Mucosa of rectum (tissue), 2 donors: Measurements from ENCODE around the gene DPP6.

Experiments
- H3K27ac ChIP-seq, 2 donors: one replicate each; pipeline ENCODE4 v1.7.0; 2013; ENCODE audit warnings: inconsistent platforms in 2 of 2, low read depth in 2 of 2, low read length in 2 of 2
- H3K27me3 ChIP-seq, 2 donors: one replicate each; pipeline ENCODE4 v1.7.0; 2013; ENCODE audit warnings: low read length in 2 of 2; ENCODE audit not compliant: control insufficient read depth in 2 of 2, insufficient read depth in 2 of 2
- H3K36me3 ChIP-seq, 2 donors: one replicate each; pipeline ENCODE4 v1.7.0; 2013; ENCODE audit warnings: low read length in 2 of 2; ENCODE audit not compliant: control insufficient read depth in 2 of 2, insufficient read depth in 2 of 2
- H3K4me1 ChIP-seq, 2 donors: one replicate each; pipeline ENCODE4 v1.7.0; 2013; ENCODE audit warnings: low read length in 2 of 2, mild to moderate bottlenecking in 1 of 2; ENCODE audit not compliant: control insufficient read depth in 2 of 2, insufficient read depth in 2 of 2
- H3K4me3 ChIP-seq, 2 donors: one replicate each; pipeline ENCODE4 v1.7.0; 2013; ENCODE audit warnings: low read length in 2 of 2
- H3K9ac ChIP-seq, 2 donors: one replicate each; pipeline ENCODE4 v1.7.0; 2013; ENCODE audit warnings: low read length in 2 of 2, low read depth in 1 of 2, mild to moderate bottlenecking in 1 of 2
- H3K9me3 ChIP-seq, 2 donors: one replicate each; pipeline ENCODE4 v1.7.0; 2013; ENCODE audit warnings: low read length in 2 of 2; ENCODE audit not compliant: control insufficient read depth in 2 of 2
- donor health status: healthy.
- donor health status: Normal muscosa, but diverticular disease.

The DPP6 gene

GRCh38 chr7:154910125-154910524 lies 857.9 kb downstream of the DPP6 start:
- peaks cover 2 to 5% of the 10 kb centered on the region in 2 donors for H3K27me3 ChIP-seq
- H3K9ac ChIP-seq = no peak overlapping the region
- H3K27ac ChIP-seq = no peak overlapping the region
- H3K9me3 ChIP-seq = peaks cover 2 to 6% of the 10 kb centered on the region in 2 donors
- peaks cover 0 to 3% of the 10 kb centered on the region in 2 donors for H3K4me1 ChIP-seq
- no peaks in the 10 kb centered on the region for H3K36me3 ChIP-seq
- H3K4me3 ChIP-seq = no peak overlapping the region

GRCh38 chr7:154910977-154911376 lies 858.8 kb downstream of the DPP6 start:
- Histone ChIP-seq H3K36me3 (no peaks in the 10 kb centered on the region), H3K9ac (no peak overlapping the region), H3K27me3 (peaks cover 2 to 5% of the 10 kb centered on the region in 2 donors), H3K4me1 (peaks cover 0 to 3% of the 10 kb centered on the region in 2 donors), H3K9me3 (peaks cover 2 to 6% of the 10 kb centered on the region in 2 donors), H3K4me3 (no peak overlapping the region), H3K27ac (no peak overlapping the region)

DNA sequence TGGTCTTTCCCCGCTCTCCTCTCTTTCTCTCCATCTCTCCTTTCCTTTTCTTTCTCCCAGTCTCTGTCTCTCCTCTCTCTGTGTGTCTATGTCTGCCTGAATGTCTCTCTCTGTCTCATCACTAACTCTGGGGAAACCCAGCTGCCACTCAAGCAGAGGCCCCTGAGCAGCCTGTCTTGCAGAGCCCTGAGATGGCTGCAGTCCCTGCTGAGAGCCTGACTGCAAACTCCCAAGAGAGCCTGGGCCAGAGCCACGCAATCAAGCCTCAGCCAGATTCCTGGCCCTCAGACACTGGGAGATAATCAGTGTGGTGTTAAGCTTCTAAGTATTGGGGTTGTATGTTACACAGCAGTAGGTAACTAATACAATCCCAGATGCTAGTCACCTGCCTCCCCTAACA lies 859.2 kb downstream of the DPP6 start:
- peaks cover 2 to 5% of the 10 kb centered on the region in 2 donors for H3K27me3 ChIP-seq
- H3K4me3 ChIP-seq = no peak overlapping the region
- H3K36me3 ChIP-seq = no peaks in the 10 kb centered on the region
- no peak overlapping the region for H3K9ac ChIP-seq
- H3K9me3 ChIP-seq = peaks cover 2 to 6% of the 10 kb centered on the region in 2 donors
- peaks cover 0 to 3% of the 10 kb centered on the region in 2 donors for H3K4me1 ChIP-seq
- no peak overlapping the region for H3K27ac ChIP-seq

- Histone ChIP-seq H3K27ac (no peak overlapping the region), H3K9ac (no peak overlapping the region), H3K9me3 (peaks cover 2 to 6% of the 10 kb centered on the region in 2 donors), H3K4me3 (no peak overlapping the region), H3K36me3 (no peaks in the 10 kb centered on the region), H3K27me3 (peaks cover 2 to 5% of the 10 kb centered on the region in 2 donors), H3K4me1 (peaks cover 0 to 3% of the 10 kb centered on the region in 2 donors)
These were observed 859.8 kb downstream of the DPP6 start for GRCh38 chr7:154911862-154912455.

DNA sequence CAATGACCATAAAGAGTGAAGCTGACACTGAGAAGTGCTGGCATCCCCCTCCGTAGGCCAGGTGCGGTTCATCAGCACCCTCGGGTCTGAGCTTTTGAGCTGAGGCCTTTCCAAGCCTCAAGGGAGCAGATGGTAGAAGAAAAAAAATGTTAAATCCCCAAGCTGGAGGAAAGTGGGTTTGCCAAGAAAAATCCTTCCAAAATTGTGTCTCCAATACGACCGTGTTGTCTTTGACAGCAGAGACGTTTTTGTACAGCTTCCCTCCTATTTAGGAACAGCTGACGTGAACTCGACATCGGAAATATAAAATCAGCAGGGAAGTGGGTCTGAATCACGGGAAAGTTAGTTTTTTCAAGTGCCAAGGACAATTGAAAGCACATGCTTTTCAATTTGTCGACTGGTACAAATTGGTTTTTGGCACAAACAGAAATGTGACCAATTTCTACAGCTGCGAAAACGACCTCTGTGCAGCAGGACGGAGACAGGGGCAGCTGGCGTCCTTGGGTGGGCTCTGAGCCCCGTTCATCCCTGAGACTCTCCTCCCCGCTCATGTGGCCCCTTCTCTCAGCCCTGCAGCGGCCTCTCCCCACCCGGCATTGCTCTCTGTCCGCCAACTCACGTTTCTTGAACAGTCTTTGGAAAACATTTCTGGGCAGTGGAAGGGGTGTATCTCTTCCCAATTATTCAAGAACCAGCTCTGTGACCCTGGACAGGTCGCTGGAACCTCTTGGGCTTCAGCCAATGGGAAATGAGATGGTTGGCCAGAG lies 860.9 kb downstream of the DPP6 start:
- peaks cover 2 to 6% of the 10 kb centered on the region in 2 donors for H3K9me3 ChIP-seq
- H3K9ac ChIP-seq = no peak overlapping the region
- no peak overlapping the region for H3K27ac ChIP-seq
- peaks cover 0 to 3% of the 10 kb centered on the region in 2 donors for H3K4me1 ChIP-seq
- no peaks in the 10 kb centered on the region for H3K36me3 ChIP-seq
- H3K4me3 ChIP-seq = no peak overlapping the region
- H3K27me3 ChIP-seq = peaks cover 2 to 5% of the 10 kb centered on the region in 2 donors

- H3K4me3 ChIP-seq = peak overlapping the region; percentile 5 to 48
- H3K4me1 ChIP-seq = peaks cover 0 to 3% of the 10 kb centered on the region in 2 donors
- peaks cover 2 to 5% of the 10 kb centered on the region in 2 donors for H3K27me3 ChIP-seq
- peaks cover 2 to 6% of the 10 kb centered on the region in 2 donors for H3K9me3 ChIP-seq
- H3K9ac ChIP-seq = peak overlapping the region in 1 of 2 donors; percentile 9
- H3K27ac ChIP-seq = no peak overlapping the region
- no peaks in the 10 kb centered on the region for H3K36me3 ChIP-seq
These were observed 861.6 kb downstream of the DPP6 start for GRCh38 chr7:154913638-154914307.

- Histone ChIP-seq H3K4me3 (peak overlapping the region; percentile 5 to 48), H3K27ac (no peak overlapping the region), H3K4me1 (peaks cover 0 to 3% of the 10 kb centered on the region in 2 donors), H3K9ac (peak overlapping the region in 1 of 2 donors; percentile 9), H3K27me3 (peaks cover 2 to 5% of the 10 kb centered on the region in 2 donors), H3K9me3 (peaks cover 2 to 6% of the 10 kb centered on the region in 2 donors), H3K36me3 (no peaks in the 10 kb centered on the region)
These were observed 862.3 kb downstream of the DPP6 start for GRCh38 chr7:154914308-154914995.

- Histone ChIP-seq H3K27ac (no peak overlapping the region), H3K4me1 (peaks cover 0 to 3% of the 10 kb centered on the region in 2 donors), H3K9me3 (peaks cover 2 to 6% of the 10 kb centered on the region in 2 donors), H3K4me3 (no peak overlapping the region), H3K27me3 (peaks cover 2 to 5% of the 10 kb centered on the region in 2 donors), H3K36me3 (no peaks in the 10 kb centered on the region), H3K9ac (no peak overlapping the region)
These were observed 862.8 kb downstream of the DPP6 start for GRCh38 chr7:154914996-154915380.

DNA sequence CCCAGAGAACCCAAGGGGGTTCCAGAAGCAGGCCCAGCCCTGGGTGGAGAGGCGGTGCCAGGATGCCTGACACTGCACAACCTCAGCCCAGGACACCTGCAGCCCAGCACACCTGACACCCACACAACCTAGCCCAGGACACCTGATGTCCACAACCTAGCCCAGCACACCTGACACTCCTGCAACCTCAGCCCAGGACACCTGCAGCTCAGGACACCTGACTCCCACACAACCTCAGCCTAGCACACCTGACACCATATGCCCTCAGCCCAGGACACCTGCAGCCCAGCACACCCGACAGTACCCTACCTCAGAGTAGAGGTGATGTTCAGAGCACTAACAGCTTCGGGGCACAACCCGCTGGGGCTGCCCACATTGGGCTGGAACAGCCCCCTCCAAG lies 863.4 kb downstream of the DPP6 start:
- H3K27me3 ChIP-seq = peaks cover 2 to 5% of the 10 kb centered on the region in 2 donors
- H3K36me3 ChIP-seq = no peaks in the 10 kb centered on the region
- H3K27ac ChIP-seq = no peak overlapping the region

More for the DNA sequence above, 863.4 kb downstream of the DPP6 start:
- no peak overlapping the region for H3K4me3 ChIP-seq
- peaks cover 0 to 3% of the 10 kb centered on the region in 2 donors for H3K4me1 ChIP-seq
- no peak overlapping the region for H3K9ac ChIP-seq
- H3K9me3 ChIP-seq = peaks cover 2 to 6% of the 10 kb centered on the region in 2 donors
